Neural progenitor cell (in vitro differentiated cells): ENCODE results near the gene TBX21.
"Not testable (repeated sequence)": the region's sequence is repeated elsewhere in the genome, so short reads cannot be mapped to it uniquely, and the experiment has no call there.

Experiments used
- CTCF ChIP-seq: fragments of 200-600 bp; sonication (generic); IDR thresholded peaks from 2 replicates; pipeline ENCODE4 v1.5.1; 2017; ENCODE audit warnings: antibody characterized with exemption, mild to moderate bottlenecking
- EZH2 ChIP-seq: fragments of 200-600 bp; sonication (generic); IDR thresholded peaks from 2 replicates; pipeline ENCODE4 v1.6.1; 2017; ENCODE audit warnings: antibody characterized with exemption, mild to moderate bottlenecking, moderate library complexity

DNA sequence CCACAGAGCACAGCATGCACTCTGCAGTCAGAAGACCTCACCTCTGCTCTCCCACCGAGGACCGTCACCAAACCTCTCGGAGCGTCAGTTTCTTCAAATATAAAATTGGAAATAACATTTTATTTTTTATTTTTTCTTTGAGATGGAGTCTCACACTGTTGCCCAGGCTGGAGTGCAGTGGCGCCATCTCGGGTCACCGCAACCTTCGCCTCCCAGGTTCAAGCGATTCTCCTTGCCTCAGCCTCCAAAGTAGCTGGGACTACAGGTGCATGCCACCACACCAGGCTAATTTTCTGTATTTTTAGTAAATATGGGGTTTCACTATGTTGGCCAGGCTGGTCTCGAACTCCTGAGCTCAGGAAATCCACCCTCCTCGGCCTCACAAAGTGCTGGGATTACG lies 6.9 kb downstream of the TBX21 start:
- not testable (repeated sequence) for TF ChIP-seq CTCF, EZH2
